ENCODE data around the gene TCF25.
"Not testable (repeated sequence)": the region's sequence is repeated elsewhere in the genome, so short reads cannot be mapped to it uniquely, and the experiment has no call there.

GRCh38 chr16:89914642-89915285 lies 41.4 kb downstream of the TCF25 start:
- TF ChIP-seq POLR2AphosphoS5, POLR2A (IDR thresholded peaks at IDR 0.05; ENCODE audit: low read depth, low read length): not testable (repeated sequence)
